Progenitor cell of endocrine pancreas (in vitro differentiated cells): ENCODE data around the gene DFFA. TPM values are rescaled to one million over a fixed set of nuclear protein-coding genes. Genes with fewer than 3 reads are reported as not detected.
"Not testable (repeated sequence)": the region's sequence is repeated elsewhere in the genome, so short reads cannot be mapped to it uniquely, and the experiment has no call there.

Experiments
- DNase-seq: peaks from one replicate; pipeline ENCODE4 v3.0.0; 2021; ENCODE audit warnings: low spot score; ENCODE audit not compliant: unreplicated experiment
- H3K27ac Mint-ChIP-seq: 2 replicates; pipeline ENCODE4 v1.8.0; 2021; ENCODE audit warnings: mild to moderate bottlenecking, moderate library complexity, mixed read lengths
- H3K27me3 Mint-ChIP-seq: 2 replicates; pipeline ENCODE4 v1.8.0; 2021; ENCODE audit warnings: mixed read lengths
- H3K36me3 Mint-ChIP-seq: 2 replicates; pipeline ENCODE4 v1.8.0; 2022; ENCODE audit warnings: mixed read lengths; ENCODE audit not compliant: insufficient read depth
- H3K4me1 Mint-ChIP-seq: 2 replicates; pipeline ENCODE4 v1.8.0; 2021; ENCODE audit warnings: low read depth, mixed read lengths
- H3K4me3 Mint-ChIP-seq: 2 replicates; pipeline ENCODE4 v1.8.0; 2021; ENCODE audit warnings: low read depth, mild to moderate bottlenecking, moderate library complexity, mixed read lengths
- H3K9me3 Mint-ChIP-seq: 2 replicates; pipeline ENCODE4 v1.8.0; 2021; ENCODE audit warnings: low read depth, mixed read lengths
- total RNA-seq: library from RNA; stranded (reverse); gene quantifications from 2 replicates; pipeline ENCODE4 v1.2.1, GENCODE V29; 2021
- TF ChIP-seq, protein P1 (sequence below): fragments of 200-600 bp; sonication (generic); IDR thresholded peaks from one replicate; pipeline ENCODE4 v1.5.0; 2021; ENCODE audit warnings: antibody characterized with exemption, mild to moderate bottlenecking; ENCODE audit not compliant: unreplicated experiment

The DFFA gene
- total RNA-seq, 1 donor from 2014 or later, result 47.9 TPM

DNA sequence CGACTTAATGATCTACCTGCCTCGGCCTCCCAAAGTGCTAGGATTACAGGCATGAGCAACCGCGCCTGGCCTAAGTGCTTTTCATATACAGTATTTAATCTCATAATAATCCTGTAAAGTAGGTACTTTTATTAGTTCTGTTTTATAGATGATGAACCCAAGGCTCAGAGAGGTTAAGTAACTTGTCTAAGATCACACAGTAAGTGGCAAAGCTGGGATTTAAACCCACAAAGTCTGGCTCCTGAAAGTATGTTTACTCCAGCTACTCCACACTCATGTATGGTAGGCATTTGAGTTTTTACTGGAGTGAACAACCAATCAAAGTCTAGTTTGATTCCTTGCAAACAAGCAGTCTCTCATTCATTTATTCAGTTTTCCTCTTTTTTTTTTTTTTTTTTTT, 2.3 kb downstream of the DFFA start:
- TF ChIP-seq, protein P1, sequence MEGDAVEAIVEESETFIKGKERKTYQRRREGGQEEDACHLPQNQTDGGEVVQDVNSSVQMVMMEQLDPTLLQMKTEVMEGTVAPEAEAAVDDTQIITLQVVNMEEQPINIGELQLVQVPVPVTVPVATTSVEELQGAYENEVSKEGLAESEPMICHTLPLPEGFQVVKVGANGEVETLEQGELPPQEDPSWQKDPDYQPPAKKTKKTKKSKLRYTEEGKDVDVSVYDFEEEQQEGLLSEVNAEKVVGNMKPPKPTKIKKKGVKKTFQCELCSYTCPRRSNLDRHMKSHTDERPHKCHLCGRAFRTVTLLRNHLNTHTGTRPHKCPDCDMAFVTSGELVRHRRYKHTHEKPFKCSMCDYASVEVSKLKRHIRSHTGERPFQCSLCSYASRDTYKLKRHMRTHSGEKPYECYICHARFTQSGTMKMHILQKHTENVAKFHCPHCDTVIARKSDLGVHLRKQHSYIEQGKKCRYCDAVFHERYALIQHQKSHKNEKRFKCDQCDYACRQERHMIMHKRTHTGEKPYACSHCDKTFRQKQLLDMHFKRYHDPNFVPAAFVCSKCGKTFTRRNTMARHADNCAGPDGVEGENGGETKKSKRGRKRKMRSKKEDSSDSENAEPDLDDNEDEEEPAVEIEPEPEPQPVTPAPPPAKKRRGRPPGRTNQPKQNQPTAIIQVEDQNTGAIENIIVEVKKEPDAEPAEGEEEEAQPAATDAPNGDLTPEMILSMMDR, result no peak
- H3K4me3 Mint-ChIP-seq, result no peak overlapping the region
- H3K27ac Mint-ChIP-seq, result no peak overlapping the region
- H3K36me3 Mint-ChIP-seq, result peaks cover 12% of the 10 kb centered on the region
- H3K4me1 Mint-ChIP-seq, result peaks cover 5% of the 10 kb centered on the region
- no peaks in the 10 kb centered on the region for H3K27me3 Mint-ChIP-seq
- DNase-seq, result no peak
- no peaks in the 10 kb centered on the region for H3K9me3 Mint-ChIP-seq

DNA sequence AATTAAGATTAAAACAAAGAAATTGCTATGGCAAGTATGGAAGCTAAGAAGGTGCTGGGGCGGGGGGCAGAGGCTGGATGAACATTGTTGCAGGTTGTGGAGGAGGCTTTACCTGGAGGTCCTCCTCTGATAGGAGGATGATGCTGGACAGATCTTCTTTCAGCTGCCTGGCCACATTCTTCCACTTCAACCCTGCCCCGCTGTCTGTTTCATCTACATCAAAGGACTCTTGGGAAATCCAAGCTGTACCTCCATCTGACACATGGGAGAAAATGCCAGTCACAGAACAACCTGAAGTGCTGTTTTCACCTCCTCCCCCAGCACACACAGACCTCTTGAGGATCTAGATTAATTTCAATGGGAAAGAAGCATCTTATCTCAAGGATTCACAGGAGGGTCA, 5.3 kb downstream of the DFFA start:
- H3K27ac Mint-ChIP-seq, result no peak overlapping the region

DNA sequence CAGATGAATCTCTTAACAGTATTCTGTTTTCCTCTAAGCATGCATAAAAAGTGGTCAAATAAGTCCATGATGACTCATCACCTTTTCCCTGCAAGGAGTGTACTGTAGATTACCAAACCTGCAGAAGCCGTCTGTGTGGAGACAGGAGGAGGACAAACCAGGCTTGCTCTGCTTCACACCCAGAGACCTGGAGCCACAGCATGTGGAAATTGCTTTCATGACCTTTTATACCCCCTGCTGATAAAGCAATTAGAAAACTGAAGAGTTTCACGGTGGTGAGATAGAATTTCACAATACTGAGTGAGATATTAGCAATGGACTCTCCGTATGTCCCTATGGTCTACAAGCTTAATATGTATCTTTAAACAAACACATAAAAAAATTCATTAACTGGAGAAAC, 13.1 kb downstream of the DFFA start:
- no peaks in the 10 kb centered on the region for H3K9me3 Mint-ChIP-seq
- no peaks in the 10 kb centered on the region for H3K27me3 Mint-ChIP-seq
- TF ChIP-seq, protein P1, result no peak
- H3K4me3 Mint-ChIP-seq, result no peak overlapping the region
- H3K36me3 Mint-ChIP-seq, result peaks cover 13% of the 10 kb centered on the region
- no peak overlapping the region for H3K27ac Mint-ChIP-seq
- H3K4me1 Mint-ChIP-seq, result no peaks in the 10 kb centered on the region
- no peak for DNase-seq

More for the DNA sequence above, 5.3 kb downstream of the DFFA start:
- H3K27me3 Mint-ChIP-seq, result no peaks in the 10 kb centered on the region
- DNase-seq, result no peak
- TF ChIP-seq, protein P1, result no peak
- no peaks in the 10 kb centered on the region for H3K9me3 Mint-ChIP-seq
- H3K4me1 Mint-ChIP-seq, result peaks cover 3% of the 10 kb centered on the region
- H3K4me3 Mint-ChIP-seq, result no peak overlapping the region
- H3K36me3 Mint-ChIP-seq, result peaks cover 20% of the 10 kb centered on the region

DNA sequence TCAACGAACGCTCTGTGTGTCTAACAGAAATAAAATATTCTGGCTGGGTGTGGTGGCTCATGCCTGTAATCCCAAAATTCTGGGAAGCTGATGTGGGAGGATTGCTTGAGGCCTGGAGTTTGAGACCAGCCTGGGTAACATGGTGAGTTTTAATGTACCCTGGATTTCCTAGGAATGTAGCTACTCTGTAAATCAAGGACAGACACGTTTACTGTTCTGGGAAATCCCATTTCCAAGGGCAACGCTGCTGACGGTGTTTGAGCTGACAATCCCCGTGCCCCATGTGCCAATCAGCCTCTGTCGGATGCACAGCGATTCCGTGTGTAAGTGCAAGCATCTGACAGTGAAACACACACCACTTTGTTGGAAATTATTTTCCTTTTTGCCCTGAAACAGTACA, 14.5 kb downstream of the DFFA start:
- no peak overlapping the region for H3K27ac Mint-ChIP-seq
- peaks cover 8% of the 10 kb centered on the region for H3K36me3 Mint-ChIP-seq
- no peaks in the 10 kb centered on the region for H3K4me1 Mint-ChIP-seq
- H3K4me3 Mint-ChIP-seq, result no peak overlapping the region
- no peaks in the 10 kb centered on the region for H3K9me3 Mint-ChIP-seq
- no peaks in the 10 kb centered on the region for H3K27me3 Mint-ChIP-seq
- DNase-seq, result no peak
- TF ChIP-seq, protein P1, result no peak

DNA sequence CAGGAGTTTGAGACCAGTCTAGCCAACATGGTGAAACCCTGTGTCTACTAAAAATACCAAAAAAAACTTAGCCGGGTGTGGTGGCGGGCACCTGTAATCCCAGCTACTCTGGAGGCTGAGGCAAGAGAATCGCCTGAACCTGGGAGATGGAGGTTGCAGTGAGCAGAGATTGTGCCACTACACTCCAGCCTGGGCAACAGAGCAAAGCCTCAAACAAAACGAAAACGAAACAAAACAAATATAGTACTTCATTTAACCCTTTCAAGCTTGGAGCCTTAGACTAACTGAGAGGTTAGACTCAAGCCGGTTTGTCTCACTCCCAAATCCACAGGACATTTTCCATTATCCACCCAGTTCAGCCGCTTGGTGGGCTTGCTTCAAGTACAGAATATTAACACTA, 14.9 kb downstream of the DFFA start:
- not testable (repeated sequence) for DNase-seq, H3K36me3 Mint-ChIP-seq, H3K27ac Mint-ChIP-seq, H3K27me3 Mint-ChIP-seq, H3K4me1 Mint-ChIP-seq, H3K4me3 Mint-ChIP-seq, H3K9me3 Mint-ChIP-seq

DNA sequence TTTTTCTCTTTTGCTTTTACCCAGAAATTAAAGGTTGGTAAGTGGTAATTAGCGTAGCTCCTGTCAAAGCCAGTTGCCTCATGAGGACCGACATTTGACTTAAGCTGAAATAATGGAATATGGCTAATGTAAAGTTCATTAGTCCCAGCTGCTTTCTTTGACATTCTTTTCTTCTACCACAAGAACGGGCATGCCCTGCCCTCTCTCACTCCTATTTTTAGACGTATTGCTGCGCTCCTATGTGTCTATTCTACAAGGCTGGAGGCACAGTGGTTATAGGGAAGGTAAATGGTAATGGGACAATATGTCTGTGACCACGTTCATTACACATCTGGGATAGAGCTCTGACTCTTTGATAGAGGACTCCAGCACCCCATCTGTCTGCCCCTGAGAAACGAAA, 15.7 kb downstream of the DFFA start:
- Mint-ChIP-seq H3K36me3 (peaks cover 8% of the 10 kb centered on the region), H3K27ac (peak overlapping the region; percentile 74), H3K9me3 (no peaks in the 10 kb centered on the region), H3K27me3 (no peaks in the 10 kb centered on the region), H3K4me3 (no peak overlapping the region), H3K4me1 (no peaks in the 10 kb centered on the region)
- TF ChIP-seq, protein P1, result no peak
- DNase-seq, result no peak
